ENCODE data around the gene GSTM1.
"Not testable (repeated sequence)": the region's sequence is repeated elsewhere in the genome, so short reads cannot be mapped to it uniquely, and the experiment has no call there.

The GSTM1 gene

GRCh38 chr1:109704173-109704572 is 16.6 kb downstream of the GSTM1 start:
- no peak for DNase-seq

- no peak for DNase-seq
These were observed 17.8 kb downstream of the GSTM1 start for GRCh38 chr1:109705411-109705810.

GRCh38 chr1:109708949-109709348 is 21.3 kb downstream of the GSTM1 start:
- not testable (repeated sequence) for DNase-seq

DNA sequence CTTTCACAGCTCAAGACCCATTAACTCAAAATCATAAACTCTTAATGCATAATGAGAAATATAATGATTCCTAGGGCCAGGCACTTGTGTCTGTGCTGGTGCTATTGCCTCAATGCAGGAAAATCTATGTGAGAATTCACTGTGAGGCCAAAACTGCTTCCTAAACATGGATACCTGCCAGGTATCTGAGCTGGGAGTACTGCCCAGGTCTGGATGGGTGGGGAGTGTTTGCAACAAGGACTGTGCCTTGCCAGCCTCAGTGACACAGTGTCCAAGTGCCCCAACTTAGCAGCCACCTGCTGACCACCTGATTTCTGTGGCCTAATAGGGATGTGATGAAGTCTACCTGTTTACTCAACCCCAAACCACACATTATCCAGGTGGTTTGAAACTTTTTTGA is 22.2 kb downstream of the GSTM1 start:
- not testable (repeated sequence) for DNase-seq

DNA sequence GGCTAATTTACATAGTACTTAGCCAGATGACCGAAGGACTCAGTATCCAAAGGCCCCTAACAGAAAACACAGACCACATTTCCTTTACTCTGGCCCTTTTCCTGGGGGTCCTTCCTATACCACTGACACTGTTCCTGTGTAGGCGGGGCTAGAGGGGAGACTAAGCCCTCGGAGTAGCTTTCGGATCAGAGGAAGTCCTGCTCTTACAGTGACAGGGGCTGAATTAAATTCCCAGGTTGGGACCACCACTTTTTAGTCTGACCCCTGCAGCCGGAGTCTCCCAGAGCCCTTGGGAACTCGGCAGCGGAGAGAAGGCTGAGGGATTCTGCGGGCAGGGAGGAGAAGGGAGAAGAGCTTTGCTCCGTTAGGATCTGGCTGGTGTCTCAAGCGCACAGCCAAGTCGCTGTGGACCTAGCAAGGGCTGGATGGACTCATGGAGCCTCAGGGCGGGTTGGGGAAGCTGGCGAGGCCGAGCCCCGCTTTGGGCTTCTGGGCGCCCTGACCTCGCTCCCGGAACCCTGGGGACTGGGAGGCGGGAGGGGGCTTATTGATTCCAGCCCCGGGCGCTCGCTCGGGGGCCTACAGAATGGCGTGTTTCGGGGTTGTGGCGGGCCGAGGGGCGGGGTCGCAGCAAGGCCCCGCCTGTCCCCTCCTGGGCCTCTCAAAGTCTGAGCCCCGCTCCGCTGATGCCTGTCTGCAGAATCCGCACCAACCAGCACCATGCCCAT is 24.1 kb downstream of the GSTM1 start, which contains the start of gene GSTM5:
TSS of gene GSTM5 (plus strand) at position 659 of the 728 bp plus-strand sequence. CDS start at position 721, 62 bp downstream.
- DNase-seq = not testable (repeated sequence)

- no peak for DNase-seq
These were observed 24.8 kb downstream of the GSTM1 start for GRCh38 chr1:109712321-109712864.

- no peak for DNase-seq
These were observed 26.0 kb downstream of the GSTM1 start for GRCh38 chr1:109713636-109714035.

DNA sequence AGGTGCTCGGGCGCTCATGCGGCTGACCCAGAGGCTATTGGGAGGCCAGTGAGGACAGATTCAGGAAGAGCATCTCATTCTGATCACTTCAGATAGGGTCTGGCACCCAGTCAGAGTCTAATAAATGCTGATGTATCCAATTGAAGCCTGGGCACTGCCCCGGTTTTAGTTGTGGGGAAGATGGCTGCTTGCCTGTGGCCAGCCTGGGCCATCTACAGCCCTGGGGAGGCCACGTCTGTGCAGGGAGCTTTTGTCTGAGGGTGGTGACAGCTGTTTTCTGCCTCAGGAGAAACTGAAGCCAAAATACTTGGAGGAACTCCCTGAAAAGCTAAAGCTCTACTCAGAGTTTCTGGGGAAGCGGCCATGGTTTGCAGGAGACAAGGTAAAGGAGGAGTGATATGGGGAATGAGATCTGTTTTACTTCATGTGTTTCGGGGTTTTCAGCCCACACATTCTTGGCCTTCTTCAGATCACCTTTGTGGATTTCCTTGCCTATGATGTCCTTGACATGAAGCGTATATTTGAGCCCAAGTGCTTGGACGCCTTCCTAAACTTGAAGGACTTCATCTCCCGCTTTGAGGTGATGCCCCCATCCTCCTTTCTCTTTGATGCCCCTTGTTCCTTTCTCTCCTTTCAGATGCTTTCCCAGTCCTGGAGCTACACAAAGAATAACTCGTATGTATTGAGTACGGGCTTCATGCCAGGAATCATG is 27.2 kb downstream of the GSTM1 start:
- no peak for DNase-seq

GRCh38 chr1:109716121-109716520 is 28.5 kb downstream of the GSTM1 start:
- no peak for DNase-seq

- DNase-seq = no peak
These were observed 29.0 kb downstream of the GSTM1 start for GRCh38 chr1:109716570-109717090.

DNA sequence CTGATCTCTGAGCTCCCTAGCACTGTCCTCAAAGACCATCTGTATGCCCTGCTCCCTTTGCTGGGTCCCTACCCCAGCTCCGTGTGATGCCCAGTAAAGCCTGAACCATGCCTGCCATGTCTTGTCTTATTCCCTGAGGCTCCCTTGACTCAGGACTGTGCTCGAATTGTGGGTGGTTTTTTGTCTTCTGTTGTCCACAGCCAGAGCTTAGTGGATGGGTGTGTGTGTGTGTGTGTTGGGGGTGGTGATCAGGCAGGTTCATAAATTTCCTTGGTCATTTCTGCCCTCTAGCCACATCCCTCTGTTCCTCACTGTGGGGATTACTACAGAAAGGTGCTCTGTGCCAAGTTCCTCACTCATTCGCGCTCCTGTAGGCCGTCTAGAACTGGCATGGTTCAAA is 30.1 kb downstream of the GSTM1 start:
- DNase-seq = no peak

- no peak for DNase-seq
These were observed 30.9 kb downstream of the GSTM1 start for GRCh38 chr1:109718495-109718894.

- no peak for DNase-seq
These were observed 31.8 kb downstream of the GSTM1 start for GRCh38 chr1:109719337-109719837.

DNA sequence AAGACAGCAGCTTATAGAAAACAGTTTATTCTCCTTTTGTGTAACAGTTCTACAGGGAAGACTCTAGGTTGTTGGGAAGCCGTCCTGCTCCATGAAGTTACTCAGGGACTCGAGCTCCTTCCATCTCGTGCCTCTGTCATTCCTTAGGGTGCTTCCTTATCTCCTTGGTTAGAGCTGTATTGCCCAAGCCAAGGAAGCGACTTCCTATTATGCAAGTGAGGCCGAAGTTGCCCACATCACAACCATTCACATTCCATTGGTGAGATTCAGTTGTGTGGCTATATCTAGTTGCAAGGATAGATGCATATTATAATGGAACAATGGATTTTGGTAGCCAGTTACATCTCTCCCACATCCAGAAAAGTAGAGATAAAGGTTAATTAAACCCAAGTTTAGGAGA is 33.4 kb downstream of the GSTM1 start:
- DNase-seq = no peak

GRCh38 chr1:109721971-109722370 is 34.4 kb downstream of the GSTM1 start:
- no peak for DNase-seq

DNA sequence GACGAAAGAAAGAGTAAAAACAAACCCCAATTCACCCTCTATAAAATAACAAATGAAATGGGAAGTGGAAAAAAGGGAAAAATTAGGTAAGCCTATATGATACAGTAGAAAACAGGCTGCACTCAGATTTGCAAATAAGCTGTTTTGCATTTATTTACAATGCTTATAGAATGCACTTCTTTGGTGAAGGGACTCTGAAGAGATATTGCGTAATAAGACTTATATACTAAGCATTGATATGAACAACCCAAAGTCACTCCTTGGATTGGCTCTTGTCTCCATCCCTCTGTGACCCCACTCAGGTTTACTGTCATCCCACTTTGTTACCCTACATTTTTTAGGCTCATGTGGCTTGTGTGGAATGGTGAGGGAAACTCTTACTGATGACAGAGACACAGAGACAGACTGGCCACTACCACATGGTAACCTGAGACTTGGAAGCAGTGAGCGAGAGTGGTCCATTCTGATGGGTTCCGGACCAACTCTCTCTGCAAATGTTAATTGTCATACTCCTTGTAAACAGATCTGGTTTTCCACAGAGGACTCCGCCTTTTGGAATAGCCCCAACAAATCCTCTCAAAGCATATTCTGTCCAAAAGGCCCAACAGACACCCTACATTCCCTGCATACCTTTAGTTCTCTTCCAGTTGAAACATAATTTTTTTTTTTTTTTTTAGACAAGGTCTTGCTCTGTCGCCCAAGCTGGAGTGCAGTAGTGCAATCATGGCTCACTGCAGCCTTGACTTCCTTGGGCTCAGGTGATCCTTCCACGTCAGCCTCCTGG is 35.5 kb downstream of the GSTM1 start:
- DNase-seq = no peak

- no peak for DNase-seq
These were observed 37.3 kb downstream of the GSTM1 start for GRCh38 chr1:109724933-109725332.

GRCh38 chr1:109725510-109725909 is 37.9 kb downstream of the GSTM1 start:
- DNase-seq = no peak

DNA sequence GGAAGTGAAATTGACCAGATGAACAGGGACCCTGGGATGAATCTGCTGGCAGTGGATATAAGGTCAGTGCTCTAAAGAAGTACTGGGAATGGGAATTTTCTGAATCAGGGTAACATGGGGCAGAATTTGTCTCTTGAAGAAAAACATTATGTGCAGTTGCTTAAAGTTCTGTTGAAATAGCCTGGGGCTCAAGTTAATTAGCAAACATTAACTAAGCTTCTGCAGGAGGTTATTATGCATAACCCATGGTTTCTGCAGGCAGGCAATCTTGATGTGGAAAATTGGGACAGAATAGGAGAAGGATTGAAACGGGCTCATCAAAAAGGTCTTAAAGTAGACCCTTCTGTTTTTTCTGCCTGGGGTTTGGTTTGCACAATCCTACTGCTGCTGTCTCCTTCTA is 38.4 kb downstream of the GSTM1 start:
- DNase-seq = no peak

DNA sequence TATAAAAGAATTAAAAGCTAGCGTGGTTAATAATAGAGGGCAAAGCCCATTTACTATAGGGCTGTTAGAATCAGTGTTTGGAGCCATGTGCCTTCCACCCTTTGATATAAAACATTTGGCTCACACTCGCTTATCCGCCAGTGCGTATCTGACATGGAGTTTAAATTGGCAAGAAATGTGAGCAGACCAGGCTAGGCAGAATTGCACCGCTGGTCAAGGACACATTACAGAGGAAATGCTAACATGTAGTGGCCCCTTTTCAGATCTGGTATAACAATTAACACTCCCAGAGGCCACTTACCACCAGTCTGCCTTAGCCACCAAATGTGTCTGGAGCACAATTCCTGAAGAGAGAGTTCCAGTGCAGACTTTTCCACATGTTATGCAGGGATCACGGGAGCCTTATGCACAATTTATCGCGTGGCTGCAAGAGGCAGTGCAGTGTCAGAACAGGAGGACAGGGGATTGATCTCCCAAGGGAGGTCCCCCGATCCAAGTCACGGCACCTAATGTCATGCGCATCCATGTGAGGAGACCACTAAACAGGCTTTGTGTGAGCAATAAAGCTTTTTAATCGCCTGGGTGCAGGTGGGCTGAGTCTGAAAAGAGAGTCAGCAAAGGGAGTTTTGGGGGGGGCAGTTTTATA is 39.2 kb downstream of the GSTM1 start:
- DNase-seq = no peak

DNA sequence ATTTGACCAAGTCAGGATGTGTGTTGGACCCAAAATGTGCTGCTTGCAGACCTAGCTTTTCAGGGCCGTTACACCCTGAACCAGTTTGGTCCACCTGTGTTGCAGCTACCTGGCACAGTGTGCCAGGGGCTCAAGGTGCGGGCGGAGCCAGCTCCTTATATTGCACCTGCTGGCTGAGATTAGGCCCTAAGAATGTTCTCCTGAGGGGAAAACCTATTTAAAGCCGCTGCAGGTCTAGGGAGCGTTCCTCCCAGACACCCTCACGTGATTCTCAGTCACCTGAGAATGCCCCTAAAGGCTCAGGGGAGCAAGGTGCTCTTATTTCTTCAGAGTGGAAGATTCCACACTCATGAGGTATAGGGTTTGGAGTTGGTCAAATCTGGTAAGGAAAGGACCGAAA is 41.3 kb downstream of the GSTM1 start:
- DNase-seq = no peak

DNA sequence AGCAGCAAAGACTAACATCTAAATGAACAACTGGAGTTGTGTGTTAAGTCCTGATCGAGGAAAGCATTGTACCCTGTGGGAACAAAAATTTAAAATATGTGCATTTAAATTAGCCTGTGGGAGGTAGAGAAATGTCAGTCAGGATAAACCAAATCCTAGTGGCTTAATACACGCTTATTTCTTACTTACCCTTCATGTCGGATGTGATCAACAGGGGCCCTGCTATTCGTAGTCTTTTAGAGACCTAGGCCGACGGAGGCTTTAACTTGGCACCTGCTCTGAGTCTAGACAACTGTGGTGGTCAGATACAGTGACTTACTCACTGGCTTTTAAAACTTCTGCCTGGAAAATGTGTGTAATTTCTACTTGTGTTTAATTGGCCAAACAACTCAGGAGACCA is 43.0 kb downstream of the GSTM1 start:
- DNase-seq = no peak

Data from stimulated activated CD4-positive, alpha-beta T cell treated with anti-CD3 and anti-CD28 coated beads, Interleukin-2, amount 100 ng/mL, for 24 hours (primary cell).